SK-N-MC (cell line): Measurements from ENCODE around the gene ACVRL1.

Experiments used
- EZH2 ChIP-seq: fragments of 200-600 bp; sonication (generic); IDR thresholded peaks from one replicate; pipeline ENCODE4 v1.6.1; 2017; ENCODE audit warnings: antibody characterized with exemption
- FOXP2 ChIP-seq: optimal IDR thresholded peaks from 2 replicates; pipeline ENCODE3; 2011; ENCODE audit warnings: mild to moderate bottlenecking, moderate library complexity; ENCODE audit not compliant: insufficient read depth; ENCODE audit errors: extremely low read length, control extremely low read depth

DNA sequence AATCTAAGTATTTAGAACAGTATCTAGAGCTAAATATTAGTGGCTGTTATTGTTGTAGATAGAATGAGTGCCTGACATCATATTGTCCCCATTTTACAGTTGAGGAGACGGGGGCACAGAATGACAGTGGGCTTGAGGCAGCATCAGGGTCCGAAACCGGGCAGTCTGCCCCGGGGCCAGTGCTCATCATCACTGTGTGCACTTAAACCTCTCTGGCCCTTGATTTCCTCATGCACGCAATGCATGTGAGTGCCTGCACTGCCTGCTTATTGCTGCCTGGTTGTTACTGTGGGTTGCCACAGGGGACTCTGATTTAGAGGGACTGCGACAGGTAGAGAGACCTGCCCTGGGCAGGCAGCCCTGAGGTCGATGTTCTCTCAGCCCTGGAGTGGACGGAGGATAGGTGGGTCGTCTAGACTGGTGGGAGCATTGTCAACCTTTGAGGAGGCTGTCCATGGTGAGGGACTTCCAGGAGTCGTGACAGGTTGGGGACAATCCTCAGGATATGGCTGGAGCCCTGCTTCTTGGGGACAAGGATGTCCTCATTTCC lies 9.8 kb downstream of the ACVRL1 start:
- no peak for TF ChIP-seq EZH2
- no peak for TF ChIP-seq FOXP2
